CD14-positive monocyte (primary cell): ENCODE results near the gene SLCO4A1. TPM values are rescaled to one million over a fixed set of nuclear protein-coding genes. Genes with fewer than 3 reads are reported as not detected.

ENCODE experiments used
- DNase-seq, 3 donors: peaks; one replicate each; pipeline ENCODE4 v3.0.0-alpha.2; 2011 to 2022
- H2AFZ ChIP-seq: 2 replicates; pipeline ENCODE4 v1.6.0; 2012; ENCODE audit warnings: mild to moderate bottlenecking, low read depth, low read length, inconsistent platforms; ENCODE audit not compliant: insufficient read depth, poor library complexity, severe bottlenecking
- H3K27ac ChIP-seq, 2 donors: 1 replicate in 1 of 2; 2 replicates in 1 of 2; pipeline ENCODE4 v1.5.1; 2012 to 2013; ENCODE audit warnings: low read length in 2 of 2, control low read depth in 1 of 2, inconsistent platforms in 1 of 2, low read depth in 1 of 2, mild to moderate bottlenecking in 1 of 2
- H3K27me3 ChIP-seq, 2 donors: one replicate each; pipeline versions ENCODE4 v1.6.0 to v1.6.1; 2011 to 2013; ENCODE audit warnings: low read length in 2 of 2; ENCODE audit not compliant: control insufficient read depth in 2 of 2, insufficient read depth in 2 of 2
- H3K36me3 ChIP-seq, 2 donors: replicated peaks in 1 of 2; 1 replicate in 1 of 2; 2 replicates in 1 of 2; pipeline versions ENCODE4 v1.5.1 to v1.6.1; 2012 to 2013; ENCODE audit warnings: low read length in 2 of 2, control low read depth in 1 of 2, inconsistent platforms in 1 of 2, mild to moderate bottlenecking in 1 of 2; ENCODE audit not compliant: insufficient read depth in 2 of 2, control insufficient read depth in 1 of 2
- H3K4me1 ChIP-seq, 2 donors: 1 replicate in 1 of 2; 2 replicates in 1 of 2; pipeline versions ENCODE4 v1.5.1 to v1.6.1; 2012 to 2013; ENCODE audit warnings: low read length in 2 of 2, control low read depth in 1 of 2, inconsistent platforms in 1 of 2, mild to moderate bottlenecking in 1 of 2, moderate library complexity in 1 of 2; ENCODE audit not compliant: insufficient read depth in 2 of 2, control insufficient read depth in 1 of 2
- H3K4me2 ChIP-seq: replicated peaks from 2 replicates; pipeline ENCODE3; 2012; ENCODE audit warnings: low read length, moderate library complexity, mild to moderate bottlenecking; ENCODE audit not compliant: poor library complexity, severe bottlenecking; ENCODE audit errors: extremely low read depth
- H3K4me3 ChIP-seq, 3 experiments: fragments of 200-600 bp in 1 of 3; sonication (generic) in 1 of 3; replicated peaks in 1 of 3; 1 replicate in 2 of 3; 2 replicates in 1 of 3; pipeline ENCODE4 v1.5.1; 2011 to 2013; ENCODE audit warnings: low read length in 3 of 3, mild to moderate bottlenecking in 3 of 3, control low read depth in 2 of 3, low read depth in 2 of 3, inconsistent platforms in 1 of 3, moderate library complexity in 1 of 3
- H3K79me2 ChIP-seq: 2 replicates; pipeline ENCODE4 v1.6.0; 2012; ENCODE audit warnings: mild to moderate bottlenecking, control low read depth, inconsistent platforms, low read length, moderate library complexity; ENCODE audit not compliant: insufficient read depth
- H3K9ac ChIP-seq: 2 replicates; pipeline ENCODE4 v1.6.0; 2017; ENCODE audit warnings: low read length, mild to moderate bottlenecking; ENCODE audit not compliant: insufficient read depth, poor library complexity, severe bottlenecking
- H3K9me3 ChIP-seq, 2 donors: replicated peaks in 1 of 2; 1 replicate in 1 of 2; 2 replicates in 1 of 2; pipeline versions ENCODE4 v1.5.1 to v1.6.1; 2012 to 2013; ENCODE audit warnings: low read length in 2 of 2, control low read depth in 1 of 2; ENCODE audit not compliant: control insufficient read depth in 1 of 2, insufficient read depth in 1 of 2
- H4K20me1 ChIP-seq: 2 replicates; pipeline ENCODE4 v1.6.0; 2012; ENCODE audit warnings: mild to moderate bottlenecking, low read length, control low read depth, moderate library complexity; ENCODE audit not compliant: insufficient read depth
- H3K27ac Mint-ChIP-seq, 7 donors: one replicate each; pipeline ENCODE4 v1.8.0; 2020; ENCODE audit warnings: mild to moderate bottlenecking in 7 of 7, mixed read lengths in 7 of 7, moderate library complexity in 6 of 7, inconsistent platforms in 2 of 7
- H3K27me3 Mint-ChIP-seq, 3 donors: one replicate each; pipeline ENCODE4 v1.8.0; 2021 to 2022; ENCODE audit warnings: low read depth in 3 of 3, mild to moderate bottlenecking in 3 of 3, mixed read lengths in 3 of 3, moderate library complexity in 3 of 3, inconsistent platforms in 1 of 3
- H3K36me3 Mint-ChIP-seq, 2 donors: one replicate each; pipeline ENCODE4 v1.8.0; 2020; ENCODE audit warnings: mixed read lengths in 2 of 2, inconsistent platforms in 1 of 2, mild to moderate bottlenecking in 1 of 2
- H3K4me1 Mint-ChIP-seq: one replicate; pipeline ENCODE4 v1.8.0; 2020; ENCODE audit warnings: mild to moderate bottlenecking, mixed read lengths
- H3K4me3 Mint-ChIP-seq, 2 donors: one replicate each; pipeline ENCODE4 v1.8.0; 2020; ENCODE audit warnings: mild to moderate bottlenecking in 2 of 2, mixed read lengths in 2 of 2, moderate library complexity in 1 of 2
- H3K9me3 Mint-ChIP-seq, 7 donors: one replicate each; pipeline ENCODE4 v1.8.0; 2020 to 2022; ENCODE audit warnings: mixed read lengths in 7 of 7, mild to moderate bottlenecking in 6 of 7, moderate library complexity in 6 of 7, inconsistent platforms in 2 of 7
- WGBS: methylation state at CpG from one replicate; pipeline ENCODE4 v1.1.5; 2013; ENCODE audit warnings: missing lambda C conversion rate; ENCODE audit not compliant: insufficient coverage; 5-methylcytosine and 5-hydroxymethylcytosine counted together
- intact Hi-C, 2 donors: fragments of 100-400 bp; cut with micrococcal nuclease; formaldehyde crosslinking; loops; one replicate each; pipeline versions ENCODE4 v1.15.0 to v1.15.1; 2023
- polyA plus RNA-seq, 3 donors: library from polyadenylated mRNA; depleted of rRNA in 1 of 3; unstranded in 2 of 3; stranded (reverse) in 1 of 3; fragments of 300-500 nt in 2 of 3; fragments of >200 nt in 1 of 3; fragmentation: Illumina TruSeq in 2 of 3; gene quantifications; 1 replicate in 2 of 3; 2 replicates in 1 of 3; pipeline ENCODE4 v1.2.3, GENCODE V29; 2012 to 2021
- TF ChIP-seq, protein P1 (sequence below): fragments of 200-600 bp; IDR thresholded peaks from one replicate; pipeline ENCODE4 v1.8.0; 2022; ENCODE audit warnings: antibody characterized with exemption, mild to moderate bottlenecking

Gene SLCO4A1
- polyA plus RNA-seq, 3 donors, result 0.05 to 0.42 (median 0.26) TPM

GRCh38 chr20:62693524-62693922, 51.2 kb downstream of the SLCO4A1 start:
- no peaks in the 10 kb centered on the region for H3K27me3 ChIP-seq
- intact Hi-C loops, result no loop called here
- no peak overlapping the region for H3K27ac Mint-ChIP-seq

DNA sequence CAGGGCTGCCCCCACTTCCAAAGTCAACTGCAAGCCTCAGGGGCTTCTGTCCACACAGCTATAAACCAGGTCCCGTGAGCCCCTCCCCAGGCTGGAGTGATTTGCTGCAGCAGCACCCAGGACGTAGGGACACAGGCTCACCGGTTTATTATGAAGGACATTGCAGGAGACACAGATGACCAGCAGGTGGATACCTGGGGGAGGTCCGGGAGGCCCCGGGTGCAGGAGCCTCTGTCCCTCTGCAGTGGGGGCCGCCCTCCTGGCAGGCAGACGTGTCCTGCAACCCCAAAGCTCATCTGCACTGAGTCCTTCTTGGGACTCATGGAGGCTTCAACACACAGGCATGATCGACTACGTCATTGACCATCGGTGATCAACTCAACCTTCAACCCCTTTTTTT, 51.8 kb downstream of the SLCO4A1 start:
- Histone ChIP-seq H3K36me3 (no peaks in the 10 kb centered on the region), H3K27ac (no peak overlapping the region), H3K4me2 (no peak overlapping the region), H3K79me2 (no peaks in the 10 kb centered on the region), H3K27me3 (no peaks in the 10 kb centered on the region), H3K4me1 (peaks cover 29 to 37% of the 10 kb centered on the region in 2 donors), H3K9ac (no peak overlapping the region), H3K4me3 (no peak overlapping the region), H4K20me1 (no peaks in the 10 kb centered on the region), H2AFZ (no peak overlapping the region), H3K9me3 (no peaks in the 10 kb centered on the region)
- 96% methylated on average over 9 of the region's 10 CpGs for WGBS
- Mint-ChIP-seq H3K27ac (no peak overlapping the region), H3K4me3 (no peak overlapping the region), H3K36me3 (no peaks in the 10 kb centered on the region), H3K27me3 (peaks cover 2 to 20% (median 7%) of the 10 kb centered on the region in 3 donors), H3K9me3 (peaks cover 0 to 2% (median 0%) of the 10 kb centered on the region in 7 donors), H3K4me1 (peaks cover 34% of the 10 kb centered on the region)
- intact Hi-C loops, result no loop called here
- TF ChIP-seq, protein P1, sequence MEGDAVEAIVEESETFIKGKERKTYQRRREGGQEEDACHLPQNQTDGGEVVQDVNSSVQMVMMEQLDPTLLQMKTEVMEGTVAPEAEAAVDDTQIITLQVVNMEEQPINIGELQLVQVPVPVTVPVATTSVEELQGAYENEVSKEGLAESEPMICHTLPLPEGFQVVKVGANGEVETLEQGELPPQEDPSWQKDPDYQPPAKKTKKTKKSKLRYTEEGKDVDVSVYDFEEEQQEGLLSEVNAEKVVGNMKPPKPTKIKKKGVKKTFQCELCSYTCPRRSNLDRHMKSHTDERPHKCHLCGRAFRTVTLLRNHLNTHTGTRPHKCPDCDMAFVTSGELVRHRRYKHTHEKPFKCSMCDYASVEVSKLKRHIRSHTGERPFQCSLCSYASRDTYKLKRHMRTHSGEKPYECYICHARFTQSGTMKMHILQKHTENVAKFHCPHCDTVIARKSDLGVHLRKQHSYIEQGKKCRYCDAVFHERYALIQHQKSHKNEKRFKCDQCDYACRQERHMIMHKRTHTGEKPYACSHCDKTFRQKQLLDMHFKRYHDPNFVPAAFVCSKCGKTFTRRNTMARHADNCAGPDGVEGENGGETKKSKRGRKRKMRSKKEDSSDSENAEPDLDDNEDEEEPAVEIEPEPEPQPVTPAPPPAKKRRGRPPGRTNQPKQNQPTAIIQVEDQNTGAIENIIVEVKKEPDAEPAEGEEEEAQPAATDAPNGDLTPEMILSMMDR, result no peak
- no peak for DNase-seq

More at GRCh38 chr20:62693524-62693922, 51.2 kb downstream of the SLCO4A1 start:
- Mint-ChIP-seq H3K4me1 (peaks cover 39% of the 10 kb centered on the region), H3K27me3 (peaks cover 2 to 19% (median 9%) of the 10 kb centered on the region in 3 donors), H3K4me3 (peak overlapping the region in 1 of 2 donors; percentile 30), H3K9me3 (peaks cover 0 to 1% (median 0%) of the 10 kb centered on the region in 7 donors), H3K36me3 (no peaks in the 10 kb centered on the region)
- H2AFZ ChIP-seq, result no peak overlapping the region
- no peaks in the 10 kb centered on the region for H3K79me2 ChIP-seq
- H3K36me3 ChIP-seq, result no peaks in the 10 kb centered on the region
- no peaks in the 10 kb centered on the region for H4K20me1 ChIP-seq
- no peak for DNase-seq
- no peak overlapping the region for H3K27ac ChIP-seq
- peaks cover 33 to 43% of the 10 kb centered on the region in 2 donors for H3K4me1 ChIP-seq
- H3K9ac ChIP-seq, result no peak overlapping the region
- no peak overlapping the region for H3K4me3 ChIP-seq
- WGBS, result 83% methylated on average over 10 of the region's 10 CpGs
- TF ChIP-seq, protein P1, result no peak
- no peak overlapping the region for H3K4me2 ChIP-seq
- no peaks in the 10 kb centered on the region for H3K9me3 ChIP-seq
